ELR (cell line): ENCODE measurements around the gene ABCA2.

Experiments
- DNase-seq: peaks from one replicate; pipeline ENCODE4 v3.0.0-alpha.2; 2015; ENCODE audit warnings: low read depth

Gene ABCA2

DNA sequence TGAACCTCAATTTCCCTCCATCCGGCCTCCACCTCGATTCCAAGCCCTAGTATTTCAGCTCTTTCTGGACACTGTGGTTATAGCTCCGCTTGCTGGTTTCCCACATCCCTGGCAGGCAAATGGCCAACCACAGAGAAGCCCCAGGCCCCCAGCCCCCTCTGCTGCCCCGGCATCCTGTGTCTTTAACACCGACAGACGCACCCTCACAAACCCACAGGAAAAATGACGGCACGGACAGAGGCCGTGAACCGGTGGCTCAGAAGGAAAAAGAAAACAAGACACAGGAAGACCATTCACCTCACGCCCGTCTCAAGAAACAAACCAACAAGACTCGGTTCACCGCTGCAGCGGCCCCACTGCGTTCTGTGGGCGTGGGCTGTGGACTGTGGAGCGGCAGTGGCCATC is 30.2 kb downstream of the ABCA2 start:
- DNase-seq, result no peak

- DNase-seq, result no peak
These were observed 30.7 kb downstream of the ABCA2 start for GRCh38 chr9:136997371-136997770.

GRCh38 chr9:136996361-136997292 is 31.4 kb downstream of the ABCA2 start, which contains the start of gene CLIC3:
TSS of gene CLIC3 (minus strand) at chr9:136996568. CDS start at chr9:136996543, 25 bp downstream.
- peak; percentile 30 for DNase-seq

DNA sequence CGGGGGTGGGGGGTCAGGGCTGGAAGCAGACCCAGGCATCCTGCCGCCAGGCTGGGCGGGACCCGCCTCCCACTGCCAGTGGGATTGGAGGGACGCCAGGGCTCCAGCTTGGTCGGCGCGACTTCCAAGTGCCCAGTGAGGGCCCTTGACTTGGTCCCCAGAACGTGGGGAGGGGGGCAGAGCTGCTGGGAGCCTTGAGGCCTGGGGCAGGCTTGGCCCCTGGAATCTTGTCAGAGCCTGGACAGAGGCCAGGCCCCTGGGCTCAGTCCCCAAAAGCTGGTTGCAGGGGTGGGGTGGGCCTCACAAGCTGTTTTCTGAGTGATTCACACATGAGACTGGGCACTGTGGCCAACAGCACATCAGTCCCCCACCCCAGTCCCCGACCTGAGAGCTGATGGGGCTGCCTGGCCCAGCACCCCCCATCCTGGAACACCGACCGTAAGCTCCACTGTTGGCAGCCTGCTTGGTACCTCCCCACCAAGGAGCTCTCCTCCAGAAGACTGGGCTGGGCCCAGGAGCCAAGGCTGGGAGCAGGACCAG is 32.2 kb downstream of the ABCA2 start:
- DNase-seq, result peak; percentile 23

DNA sequence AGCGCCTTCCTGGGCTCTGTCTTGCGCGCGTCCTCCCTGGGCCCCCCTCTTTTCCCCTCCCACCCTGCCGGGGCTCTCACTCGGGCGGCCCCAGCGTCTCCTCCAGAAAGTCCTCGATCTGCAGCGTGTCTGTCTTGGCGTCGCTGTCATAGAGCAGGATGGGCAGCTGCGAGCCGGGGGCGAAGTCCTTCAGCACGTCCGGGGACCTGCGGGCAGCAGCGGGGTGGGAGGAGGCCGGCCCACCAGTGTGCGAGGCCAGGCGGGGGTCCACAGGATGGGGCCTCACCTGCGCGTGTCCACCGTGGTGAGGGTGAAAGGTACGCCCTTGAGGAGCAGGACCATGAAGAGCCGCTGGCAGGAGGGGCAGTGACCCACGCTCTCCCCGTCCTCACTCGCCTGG is 32.7 kb downstream of the ABCA2 start:
- no peak for DNase-seq

DNA sequence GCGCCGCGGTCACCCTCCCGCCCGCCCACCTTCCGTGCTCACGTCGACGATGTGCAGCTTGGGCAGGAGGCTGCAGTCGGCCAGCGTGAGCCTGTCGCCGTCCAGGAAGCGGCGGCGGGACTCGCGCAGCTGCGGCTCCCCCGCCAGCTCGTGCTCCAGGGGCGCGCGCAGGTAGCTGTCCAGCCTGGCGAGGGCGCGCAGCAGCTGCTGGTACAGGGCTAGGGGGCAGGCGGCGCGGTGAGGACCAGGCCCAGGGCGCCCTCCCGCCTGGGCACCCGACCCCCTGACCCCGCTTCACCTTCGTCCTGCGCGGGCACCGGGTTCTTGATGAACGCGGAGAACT is 33.2 kb downstream of the ABCA2 start:
- no peak for DNase-seq

- no peak for DNase-seq
These were observed 33.7 kb downstream of the ABCA2 start for GRCh38 chr9:136994180-136994887.

GRCh38 chr9:136992819-136993369 is 35.1 kb downstream of the ABCA2 start:
- no peak for DNase-seq

GRCh38 chr9:136991993-136992818 is 35.8 kb downstream of the ABCA2 start, which contains the start of gene PAXX:
TSS of gene PAXX (plus strand) at chr9:136992422. CDS start at chr9:136992444, 22 bp downstream.
- DNase-seq, result peak; percentile 91

DNA sequence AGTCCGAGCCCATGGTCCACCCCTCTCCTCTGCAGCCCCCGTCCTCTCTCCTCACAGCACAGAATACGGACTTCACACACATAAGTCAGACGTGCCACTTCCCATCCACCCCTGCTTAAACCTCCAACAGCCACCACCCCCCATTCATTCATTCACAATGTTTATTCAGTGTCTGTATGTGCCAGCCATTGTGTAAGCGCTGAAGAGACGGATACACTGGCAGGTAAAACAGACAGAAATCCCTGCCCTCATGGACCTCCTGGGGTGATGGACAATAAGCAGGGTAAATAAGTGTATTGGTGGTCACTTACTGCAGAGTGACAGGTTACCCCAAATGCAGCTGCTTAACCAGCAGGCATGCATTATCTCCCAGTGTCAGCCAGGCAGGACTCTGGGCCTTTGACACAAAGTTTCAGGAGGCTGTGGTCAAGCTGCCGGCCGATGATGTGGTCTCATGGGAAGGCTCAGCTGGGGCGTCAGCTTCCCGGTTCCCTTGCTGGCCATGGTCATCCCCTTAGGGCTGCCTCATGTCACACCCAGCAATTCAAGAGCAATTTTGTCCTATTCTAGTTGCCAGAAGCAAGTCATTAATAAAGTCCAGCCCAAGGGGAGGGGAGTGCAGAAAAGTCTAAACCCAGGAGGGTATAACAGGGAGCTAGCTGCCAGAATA is 37.7 kb downstream of the ABCA2 start:
- DNase-seq, result no peak

- DNase-seq, result no peak
These were observed 39.2 kb downstream of the ABCA2 start for GRCh38 chr9:136988872-136989271.

GRCh38 chr9:136985853-136986252 is 42.2 kb downstream of the ABCA2 start:
- no peak for DNase-seq

GRCh38 chr9:136985027-136985602 is 42.9 kb downstream of the ABCA2 start:
- DNase-seq, result no peak

- no peak for DNase-seq
These were observed 43.5 kb downstream of the ABCA2 start for GRCh38 chr9:136984464-136985026.

DNA sequence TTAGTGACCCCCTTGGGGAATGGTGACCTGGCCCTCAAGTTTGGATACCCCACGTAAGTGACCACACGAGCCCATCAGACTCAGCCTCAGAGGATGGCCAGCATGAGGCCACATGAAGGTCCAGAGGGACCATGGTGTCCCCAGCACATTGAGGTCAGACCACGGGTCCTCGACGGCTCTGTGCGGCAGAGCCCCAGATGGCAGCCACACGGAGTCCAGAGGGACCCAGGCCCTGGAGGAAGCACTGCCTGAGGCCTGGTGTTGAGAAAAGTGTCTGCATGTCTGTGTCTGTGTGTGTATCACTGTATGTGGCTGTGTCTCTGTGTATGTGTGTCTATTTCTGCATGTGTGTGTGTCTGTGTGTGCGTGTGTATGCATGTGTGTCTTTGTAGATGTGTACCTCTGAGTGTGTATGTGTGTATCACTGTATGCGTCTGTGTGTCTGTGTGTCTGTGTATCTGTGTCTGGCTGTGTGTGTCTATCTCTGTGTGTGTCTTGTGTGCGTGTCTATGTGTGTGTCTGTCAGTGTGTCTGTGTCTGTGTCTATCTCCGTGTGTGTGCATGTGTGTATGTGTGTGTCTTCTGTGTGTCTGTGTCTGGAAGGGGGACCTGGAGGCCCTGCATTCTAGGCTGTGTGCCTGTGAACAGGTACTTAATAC is 44.3 kb downstream of the ABCA2 start:
- DNase-seq, result no peak

DNA sequence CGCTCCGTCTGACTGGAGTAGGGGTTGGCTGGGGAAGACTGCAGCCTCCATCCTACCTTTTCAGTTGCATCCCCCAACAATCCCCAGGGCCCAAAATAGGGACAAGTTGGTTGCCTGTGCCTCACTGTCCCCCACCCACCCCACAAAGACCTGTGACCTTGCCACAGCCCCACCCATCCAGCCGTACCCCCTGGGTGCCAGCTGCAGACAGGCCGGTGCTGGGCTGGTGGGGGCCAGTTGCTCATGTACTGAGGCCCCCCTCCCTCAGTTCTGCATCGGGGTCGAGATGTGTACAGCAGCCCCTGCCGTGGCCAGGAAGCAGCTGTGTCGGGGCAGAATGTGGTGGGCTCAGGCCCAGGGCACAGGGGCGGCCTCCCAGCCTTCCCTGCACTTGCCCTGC is 44.9 kb downstream of the ABCA2 start:
- no peak for DNase-seq

DNA sequence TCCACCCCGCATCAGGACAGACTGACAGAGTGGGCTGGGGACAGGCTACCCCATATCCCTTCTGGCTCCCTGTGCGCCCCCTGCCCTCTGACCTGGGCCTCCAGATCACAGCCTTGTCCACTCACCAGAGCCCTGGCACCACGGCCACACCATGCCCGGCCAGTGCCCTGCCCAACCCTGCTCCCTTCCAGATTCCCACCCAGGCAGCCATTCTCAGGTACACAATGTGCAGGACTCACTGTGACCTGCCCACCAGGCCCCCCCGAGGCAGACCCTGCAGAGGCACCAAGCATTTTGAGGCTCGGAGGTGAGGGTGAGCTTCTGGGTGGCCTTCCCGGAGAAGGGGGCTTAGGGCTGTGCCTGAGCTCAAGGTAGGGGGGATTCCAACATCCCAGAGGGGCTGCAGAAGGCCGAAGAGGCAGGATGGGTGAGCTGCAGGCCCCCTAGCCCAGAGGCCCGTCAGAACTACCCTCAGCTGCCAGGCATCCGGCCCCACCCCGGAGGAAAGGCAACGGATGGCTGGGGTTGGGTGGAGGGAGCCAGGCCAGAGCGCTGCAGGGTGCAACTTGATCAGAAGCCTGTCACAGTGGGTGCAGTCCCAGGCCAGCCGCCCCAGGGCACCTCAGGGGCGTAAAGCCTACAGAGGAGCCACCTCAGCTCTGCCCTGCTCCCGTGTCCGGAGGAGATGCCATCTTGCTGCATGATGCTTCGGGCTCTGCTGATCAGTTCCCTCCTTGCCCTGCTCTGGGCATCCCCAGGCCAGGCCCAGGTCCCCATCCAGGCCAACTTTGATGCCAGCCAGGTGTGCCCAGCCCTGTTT is 45.6 kb downstream of the ABCA2 start, which contains the start of gene LCNL1:
Gene LCNL1 (plus strand): TSS at position 762 of the 820 bp plus-strand sequence. CDS start 594 bp downstream, outside the sequence.
- DNase-seq, result no peak

DNA sequence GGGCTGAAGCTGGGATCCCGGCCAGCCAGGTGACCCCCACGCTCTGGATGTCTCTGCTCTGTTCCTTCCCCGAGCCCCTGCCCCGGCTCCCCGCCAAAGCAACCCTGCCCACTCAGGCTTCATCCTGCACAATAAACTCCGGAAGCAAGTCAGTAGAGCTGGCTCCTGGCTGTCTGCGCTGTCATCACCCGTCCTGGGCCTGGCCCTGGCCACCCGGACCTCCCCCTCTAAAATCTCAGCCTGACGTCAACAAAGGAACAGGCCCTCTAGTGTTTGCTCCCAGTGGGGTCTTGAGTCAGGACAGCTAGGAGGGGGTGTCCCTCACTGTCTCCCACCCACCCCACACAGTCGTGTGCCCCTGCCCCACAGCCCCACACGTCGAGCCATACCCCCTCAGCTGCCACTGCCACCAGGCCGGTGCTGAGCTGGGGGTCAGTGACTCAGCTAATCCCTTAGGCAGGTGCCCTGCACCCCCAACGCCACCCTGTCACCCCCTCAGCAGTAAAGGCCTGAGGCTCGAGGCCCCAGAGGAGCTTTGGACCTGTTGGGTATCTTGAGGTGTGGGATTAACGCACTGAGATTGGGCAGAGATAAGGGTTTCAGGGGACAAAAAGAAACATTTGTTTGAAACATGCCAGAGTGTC is 46.3 kb downstream of the ABCA2 start:
- DNase-seq, result peak; percentile 61
